Sigmoid colon (tissue), 4 donors: ENCODE results near the gene CLDN7.

Source experiments
- EP300 ChIP-seq, 4 donors: sonication (generic); formaldehyde crosslinking; IDR thresholded peaks; one replicate each; pipeline ENCODE4 v1.6.1; 2017; ENCODE audit warnings: antibody characterized with exemption in 4 of 4
- POLR2A ChIP-seq, 2 donors: fragments of 450-650 bp; IDR thresholded peaks; one replicate each; pipeline ENCODE4 v1.6.1; 2016; ENCODE audit warnings: antibody characterized with exemption in 2 of 2, mild to moderate bottlenecking in 2 of 2, moderate library complexity in 2 of 2
- POLR2AphosphoS5 ChIP-seq, 4 donors: sonication (generic); formaldehyde crosslinking; IDR thresholded peaks; one replicate each; pipeline ENCODE4 v1.6.1; 2017; ENCODE audit warnings: antibody characterized with exemption in 4 of 4
- TF ChIP-seq, protein P1 (sequence below), 4 experiments: fragments of 450-650 bp in 3 of 4; fragments of 200-600 bp in 1 of 4; IDR thresholded peaks; one replicate each; pipeline ENCODE4 v1.5.1; 2016 to 2019; ENCODE audit warnings: antibody characterized with exemption in 4 of 4, mild to moderate bottlenecking in 3 of 4, moderate library complexity in 2 of 4

DNA sequence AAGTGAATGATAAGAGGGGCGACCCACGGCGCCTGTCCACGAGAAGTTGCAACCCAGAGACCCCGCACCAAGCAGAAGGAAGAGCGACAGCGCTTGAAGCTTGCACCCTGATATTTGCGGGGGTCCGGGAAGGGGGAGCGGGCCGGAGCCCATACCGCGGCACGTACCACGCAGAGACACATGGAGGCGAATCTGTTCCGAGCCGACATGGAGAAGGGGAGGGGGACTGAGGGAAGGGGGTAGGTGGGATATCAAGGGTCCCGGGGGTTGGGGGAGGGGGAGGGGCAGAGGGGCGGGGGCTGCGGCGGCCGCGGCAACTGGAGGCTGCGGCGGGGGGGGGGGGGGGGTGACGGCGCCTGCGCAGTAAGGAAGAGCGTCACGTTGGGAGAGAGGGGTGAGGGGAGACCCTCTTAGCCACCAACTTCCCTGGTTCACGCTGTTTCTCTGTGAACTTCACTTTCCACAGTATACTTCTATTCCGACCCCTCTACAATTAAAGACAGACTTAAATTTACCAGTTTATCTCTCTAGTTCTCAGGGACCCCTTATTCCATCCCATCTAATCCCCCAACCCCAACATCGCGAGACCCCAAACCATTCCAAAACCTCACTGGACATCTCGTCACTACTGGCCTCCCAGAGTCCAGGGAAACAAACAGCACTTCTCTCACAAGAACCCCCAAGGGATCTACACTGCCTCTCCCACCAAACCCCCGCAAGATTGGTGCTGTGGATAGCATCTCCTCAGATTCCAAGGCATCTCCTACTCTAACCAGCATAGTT lies 50.6 kb downstream of the CLDN7 start:
- TF ChIP-seq, protein P1, sequence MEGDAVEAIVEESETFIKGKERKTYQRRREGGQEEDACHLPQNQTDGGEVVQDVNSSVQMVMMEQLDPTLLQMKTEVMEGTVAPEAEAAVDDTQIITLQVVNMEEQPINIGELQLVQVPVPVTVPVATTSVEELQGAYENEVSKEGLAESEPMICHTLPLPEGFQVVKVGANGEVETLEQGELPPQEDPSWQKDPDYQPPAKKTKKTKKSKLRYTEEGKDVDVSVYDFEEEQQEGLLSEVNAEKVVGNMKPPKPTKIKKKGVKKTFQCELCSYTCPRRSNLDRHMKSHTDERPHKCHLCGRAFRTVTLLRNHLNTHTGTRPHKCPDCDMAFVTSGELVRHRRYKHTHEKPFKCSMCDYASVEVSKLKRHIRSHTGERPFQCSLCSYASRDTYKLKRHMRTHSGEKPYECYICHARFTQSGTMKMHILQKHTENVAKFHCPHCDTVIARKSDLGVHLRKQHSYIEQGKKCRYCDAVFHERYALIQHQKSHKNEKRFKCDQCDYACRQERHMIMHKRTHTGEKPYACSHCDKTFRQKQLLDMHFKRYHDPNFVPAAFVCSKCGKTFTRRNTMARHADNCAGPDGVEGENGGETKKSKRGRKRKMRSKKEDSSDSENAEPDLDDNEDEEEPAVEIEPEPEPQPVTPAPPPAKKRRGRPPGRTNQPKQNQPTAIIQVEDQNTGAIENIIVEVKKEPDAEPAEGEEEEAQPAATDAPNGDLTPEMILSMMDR (IDR thresholded peaks at IDR 0.05) = no peak
- TF ChIP-seq POLR2A (IDR thresholded peaks at IDR 0.05) = no peak
- TF ChIP-seq EP300 (IDR thresholded peaks at IDR 0.05) = no peak
- TF ChIP-seq POLR2AphosphoS5 (IDR thresholded peaks at IDR 0.05) = no peak
